Nephron (organoid): Measurements from ENCODE around the gene MYOD1.

Experiments used
- H3K27ac Mint-ChIP-seq, 3 experiments: 2 replicates each; pipeline ENCODE4 v1.8.0; 2020; ENCODE audit warnings: mixed read lengths in 3 of 3, mild to moderate bottlenecking in 2 of 3, moderate library complexity in 1 of 3
- H3K27me3 Mint-ChIP-seq: 2 replicates; pipeline ENCODE4 v1.8.0; 2021; ENCODE audit warnings: low read depth, mild to moderate bottlenecking, moderate library complexity, mixed read lengths
- H3K36me3 Mint-ChIP-seq: 2 replicates; pipeline ENCODE4 v1.8.0; 2020; ENCODE audit warnings: low read depth, mixed read lengths
- H3K4me1 Mint-ChIP-seq: 2 replicates; pipeline ENCODE4 v1.8.0; 2020; ENCODE audit warnings: mixed read lengths
- H3K4me3 Mint-ChIP-seq, 3 experiments: 2 replicates each; pipeline ENCODE4 v1.8.0; 2020; ENCODE audit warnings: mild to moderate bottlenecking in 3 of 3, mixed read lengths in 3 of 3, moderate library complexity in 2 of 3
- H3K9me3 Mint-ChIP-seq: 2 replicates; pipeline ENCODE4 v1.8.0; 2020; ENCODE audit warnings: mixed read lengths
- TF ChIP-seq, protein P1 (sequence below), 3 experiments: fragments of 200-600 bp; sonication (generic); IDR thresholded peaks; one replicate each; pipeline ENCODE4 v1.5.0; 2021; ENCODE audit warnings: antibody characterized with exemption in 3 of 3; ENCODE audit not compliant: unreplicated experiment in 3 of 3

MYOD1 gene

GRCh38 chr11:17707830-17708229 lies 11.5 kb upstream of the MYOD1 start:
- Mint-ChIP-seq H3K36me3 (no peaks in the 10 kb centered on the region), H3K4me1 (peaks cover 14% of the 10 kb centered on the region), H3K4me3 (no peak overlapping the region), H3K27ac (no peak overlapping the region), H3K27me3 (peaks cover 22% of the 10 kb centered on the region), H3K9me3 (peaks cover 7% of the 10 kb centered on the region)
- TF ChIP-seq, protein P1, sequence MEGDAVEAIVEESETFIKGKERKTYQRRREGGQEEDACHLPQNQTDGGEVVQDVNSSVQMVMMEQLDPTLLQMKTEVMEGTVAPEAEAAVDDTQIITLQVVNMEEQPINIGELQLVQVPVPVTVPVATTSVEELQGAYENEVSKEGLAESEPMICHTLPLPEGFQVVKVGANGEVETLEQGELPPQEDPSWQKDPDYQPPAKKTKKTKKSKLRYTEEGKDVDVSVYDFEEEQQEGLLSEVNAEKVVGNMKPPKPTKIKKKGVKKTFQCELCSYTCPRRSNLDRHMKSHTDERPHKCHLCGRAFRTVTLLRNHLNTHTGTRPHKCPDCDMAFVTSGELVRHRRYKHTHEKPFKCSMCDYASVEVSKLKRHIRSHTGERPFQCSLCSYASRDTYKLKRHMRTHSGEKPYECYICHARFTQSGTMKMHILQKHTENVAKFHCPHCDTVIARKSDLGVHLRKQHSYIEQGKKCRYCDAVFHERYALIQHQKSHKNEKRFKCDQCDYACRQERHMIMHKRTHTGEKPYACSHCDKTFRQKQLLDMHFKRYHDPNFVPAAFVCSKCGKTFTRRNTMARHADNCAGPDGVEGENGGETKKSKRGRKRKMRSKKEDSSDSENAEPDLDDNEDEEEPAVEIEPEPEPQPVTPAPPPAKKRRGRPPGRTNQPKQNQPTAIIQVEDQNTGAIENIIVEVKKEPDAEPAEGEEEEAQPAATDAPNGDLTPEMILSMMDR (IDR thresholded peaks at IDR 0.05; ENCODE audit: unreplicated experiment in 3 of 3), result no peak

GRCh38 chr11:17711836-17712235 lies 7.5 kb upstream of the MYOD1 start:
- Mint-ChIP-seq H3K9me3 (no peaks in the 10 kb centered on the region), H3K36me3 (no peaks in the 10 kb centered on the region), H3K4me3 (no peak overlapping the region), H3K27ac (no peak overlapping the region), H3K4me1 (peaks cover 17% of the 10 kb centered on the region), H3K27me3 (peaks cover 28% of the 10 kb centered on the region)
- TF ChIP-seq, protein P1 (IDR thresholded peaks at IDR 0.05; ENCODE audit: unreplicated experiment in 3 of 3), result no peak

DNA sequence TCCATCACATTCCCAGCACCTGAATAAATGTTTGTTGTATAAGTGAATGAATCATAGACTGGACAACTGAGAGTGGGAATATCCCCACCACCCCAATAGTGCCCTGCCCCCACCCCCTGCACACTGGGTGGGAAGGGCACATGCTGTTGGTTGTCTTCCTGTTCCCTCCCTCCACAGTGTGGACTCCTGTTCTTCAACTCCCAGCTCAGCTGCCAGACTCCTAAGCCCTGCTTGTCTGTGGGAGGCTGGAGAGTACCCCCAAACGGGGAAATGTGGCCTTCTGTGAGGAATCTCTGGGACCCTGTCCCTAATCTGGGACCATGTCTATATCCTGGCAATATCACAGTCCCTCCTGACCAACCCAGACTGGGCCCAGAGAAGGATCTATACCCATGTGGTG lies 5.5 kb upstream of the MYOD1 start:
- H3K27ac Mint-ChIP-seq, result peak overlapping the region in 1 of 3 experiments; percentile 9
- H3K4me1 Mint-ChIP-seq, result peaks cover 12% of the 10 kb centered on the region
- peaks cover 25% of the 10 kb centered on the region for H3K27me3 Mint-ChIP-seq
- H3K4me3 Mint-ChIP-seq, result peak overlapping the region in 1 of 3 experiments; percentile 13
- no peaks in the 10 kb centered on the region for H3K9me3 Mint-ChIP-seq
- H3K36me3 Mint-ChIP-seq, result no peaks in the 10 kb centered on the region
- TF ChIP-seq, protein P1 (IDR thresholded peaks at IDR 0.05; ENCODE audit: unreplicated experiment in 3 of 3), result no peak

DNA sequence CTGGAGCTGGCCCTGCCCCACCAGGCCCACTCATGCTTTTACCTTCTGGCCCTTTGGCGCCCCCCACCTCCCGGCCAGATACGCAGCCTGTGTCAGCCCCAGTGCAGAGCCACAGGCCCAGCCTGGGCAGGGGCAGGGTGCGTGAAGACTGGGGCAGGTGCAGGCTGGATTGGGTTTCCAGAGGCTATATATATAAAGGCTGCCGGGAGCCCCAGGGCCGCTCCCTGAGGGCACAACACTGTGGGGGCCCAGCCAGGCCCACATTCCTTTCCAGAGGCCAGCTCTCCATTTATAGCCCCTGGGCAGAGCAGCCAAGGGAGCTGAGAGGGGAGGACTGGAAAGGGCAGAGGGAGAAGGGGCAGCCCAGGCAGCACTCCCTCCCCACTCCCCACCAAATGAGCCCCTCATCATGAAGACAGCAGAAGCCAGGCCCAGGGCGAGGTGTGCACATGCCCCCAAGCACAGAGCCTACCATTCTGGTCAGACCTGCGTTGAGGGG lies 5.0 kb upstream of the MYOD1 start:
- no peak overlapping the region for H3K4me3 Mint-ChIP-seq
- peaks cover 12% of the 10 kb centered on the region for H3K4me1 Mint-ChIP-seq
- no peak overlapping the region for H3K27ac Mint-ChIP-seq
- H3K9me3 Mint-ChIP-seq, result no peaks in the 10 kb centered on the region
- peaks cover 20% of the 10 kb centered on the region for H3K27me3 Mint-ChIP-seq
- TF ChIP-seq, protein P1 (IDR thresholded peaks at IDR 0.05; ENCODE audit: unreplicated experiment in 3 of 3), result no peak
- no peaks in the 10 kb centered on the region for H3K36me3 Mint-ChIP-seq

GRCh38 chr11:17714870-17715269 lies 4.5 kb upstream of the MYOD1 start:
- Mint-ChIP-seq H3K36me3 (no peaks in the 10 kb centered on the region), H3K9me3 (no peaks in the 10 kb centered on the region), H3K27ac (no peak overlapping the region), H3K4me3 (no peak overlapping the region), H3K27me3 (peaks cover 23% of the 10 kb centered on the region), H3K4me1 (peaks cover 12% of the 10 kb centered on the region)
- TF ChIP-seq, protein P1 (IDR thresholded peaks at IDR 0.05; ENCODE audit: unreplicated experiment in 3 of 3), result no peak

GRCh38 chr11:17716807-17717206 lies 2.6 kb upstream of the MYOD1 start:
- Mint-ChIP-seq H3K27ac (no peak overlapping the region), H3K4me3 (no peak overlapping the region), H3K36me3 (no peaks in the 10 kb centered on the region), H3K4me1 (peaks cover 12% of the 10 kb centered on the region), H3K27me3 (peaks cover 42% of the 10 kb centered on the region), H3K9me3 (no peaks in the 10 kb centered on the region)
- TF ChIP-seq, protein P1 (IDR thresholded peaks at IDR 0.05; ENCODE audit: unreplicated experiment in 3 of 3), result no peak
